Fibroblast of peridontal ligament (primary cell): Measurements from ENCODE around the gene DACT3.

ENCODE experiments used
- DNase-seq: peaks from one replicate; pipeline ENCODE4 v3.0.0-alpha.2; 2010; ENCODE audit errors: extremely low read depth

Gene DACT3

GRCh38 chr19:46668662-46669061 is 7.7 kb upstream of the DACT3 start:
- no peak for DNase-seq

GRCh38 chr19:46665072-46665471 is 4.1 kb upstream of the DACT3 start:
- no peak for DNase-seq

- peak; percentile 89 for DNase-seq
Measured at GRCh38 chr19:46661735-46662592, 982 bp upstream of the DACT3 start.

GRCh38 chr19:46660551-46661019 is 397 bp downstream of the DACT3 start:
- no peak for DNase-seq

- DNase-seq, result no peak
Measured at GRCh38 chr19:46660008-46660517, 919 bp downstream of the DACT3 start.

GRCh38 chr19:46659151-46660007 is 1.6 kb downstream of the DACT3 start:
- DNase-seq, result no peak

GRCh38 chr19:46656541-46656940 is 4.4 kb downstream of the DACT3 start:
- DNase-seq, result no peak

GRCh38 chr19:46654621-46655152 is 6.3 kb downstream of the DACT3 start:
- no peak for DNase-seq

GRCh38 chr19:46650445-46650844 is 10.5 kb downstream of the DACT3 start:
- DNase-seq, result no peak

- DNase-seq, result no peak
Measured at GRCh38 chr19:46648961-46649960, 11.7 kb downstream of the DACT3 start.

- DNase-seq, result no peak
Measured at GRCh38 chr19:46648060-46648960, 12.7 kb downstream of the DACT3 start.

GRCh38 chr19:46646402-46646801 is 14.6 kb downstream of the DACT3 start:
- DNase-seq, result no peak

GRCh38 chr19:46644720-46645119 is 16.3 kb downstream of the DACT3 start:
- DNase-seq, result no peak

GRCh38 chr19:46640656-46641055 is 20.3 kb downstream of the DACT3 start:
- no peak for DNase-seq

- DNase-seq, result peak; percentile 58
Measured at GRCh38 chr19:46639358-46640182, 21.4 kb downstream of the DACT3 start.

GRCh38 chr19:46637224-46637623 is 23.8 kb downstream of the DACT3 start:
- DNase-seq, result no peak

- DNase-seq, result no peak
Measured at GRCh38 chr19:46635920-46636761, 24.8 kb downstream of the DACT3 start, which contains the start of gene GNG8. Gene GNG8, minus strand, starts transcription at chr19:46636202. Its CDS starts 1,520 bp downstream, at chr19:46634682.

- no peak for DNase-seq
Measured at GRCh38 chr19:46634656-46635218, 26.2 kb downstream of the DACT3 start.
